HUES64 (cell line): ENCODE results near the gene KRTAP17-1. TPM values are rescaled to one million over a fixed set of nuclear protein-coding genes. Genes with fewer than 3 reads are reported as not detected.
"Not testable (repeated sequence)": the region's sequence is repeated elsewhere in the genome, so short reads cannot be mapped to it uniquely, and the experiment has no call there.

ENCODE experiments used
- H3K27ac ChIP-seq: 2 replicates; pipeline ENCODE4 v1.7.0; 2013; ENCODE audit warnings: low read depth, low read length, inconsistent platforms
- H3K27me3 ChIP-seq: 2 replicates; pipeline ENCODE4 v1.6.1; 2013; ENCODE audit warnings: mild to moderate bottlenecking, low read length; ENCODE audit not compliant: insufficient read depth
- H3K36me3 ChIP-seq: 2 replicates; pipeline ENCODE4 v1.6.1; 2013; ENCODE audit warnings: mild to moderate bottlenecking, low read length; ENCODE audit not compliant: insufficient read depth
- H3K4me1 ChIP-seq: 2 replicates; pipeline ENCODE4 v1.6.1; 2013; ENCODE audit warnings: mild to moderate bottlenecking, low read length, moderate library complexity; ENCODE audit not compliant: insufficient read depth
- H3K4me3 ChIP-seq: 2 replicates; pipeline ENCODE4 v1.5.1; 2013; ENCODE audit warnings: mild to moderate bottlenecking, low read length, moderate library complexity
- H3K9ac ChIP-seq: 2 replicates; pipeline ENCODE4 v1.6.1; 2013; ENCODE audit warnings: mild to moderate bottlenecking, low read depth, low read length
- H3K9me3 ChIP-seq: 2 replicates; pipeline ENCODE4 v1.6.1; 2013; ENCODE audit warnings: low read depth, low read length; ENCODE audit not compliant: insufficient read depth
- WGBS: fragments of 150-250, 120-280 bp; methylation state at CpG from one replicate; pipeline ENCODE4 v1.1.7; 2013; ENCODE audit warnings: missing lambda C conversion rate; 5-methylcytosine and 5-hydroxymethylcytosine counted together
- polyA plus RNA-seq, 2 experiments: library from polyadenylated mRNA; stranded (reverse); fragments of 50-300 nt; gene quantifications; one replicate each; pipeline ENCODE4 v1.2.3, GENCODE V29; 2013

Gene KRTAP17-1
- polyA plus RNA-seq (2013, experiment 1 of 2) = not detected
- not detected for polyA plus RNA-seq (2013, experiment 2 of 2)

- H3K36me3 ChIP-seq = no peaks in the 10 kb centered on the region
- H3K9me3 ChIP-seq = peaks cover 3% of the 10 kb centered on the region; the same call in 1 of the 2 replicates
- no peak within 1 kb of the TSS for H3K9ac ChIP-seq
- no peak within 1 kb of the TSS for H3K4me3 ChIP-seq
- no peak within 1 kb of the TSS for H3K27ac ChIP-seq
- no peaks in the 10 kb centered on the region for H3K27me3 ChIP-seq
- H3K4me1 ChIP-seq = no peaks in the 10 kb centered on the region
- WGBS = 91% methylated on average over 23 of the region's 24 CpGs
These were observed at the start of gene KRTAP17-1 for GRCh38 chr17:41315204-41315794. Gene KRTAP17-1, minus strand, starts transcription at chr17:41315710. Its CDS starts 60 bp downstream, at chr17:41315650.

GRCh38 chr17:41363881-41364280, 48.4 kb upstream of the KRTAP17-1 start:
- 91% methylated on average over 2 of the region's 2 CpGs for WGBS
- Histone ChIP-seq H3K9me3 (peaks cover 3% of the 10 kb centered on the region; the same call in 1 of the 2 replicates), H3K4me3 (no peak overlapping the region), H3K4me1 (no peaks in the 10 kb centered on the region), H3K36me3 (no peaks in the 10 kb centered on the region), H3K9ac (no peak overlapping the region), H3K27ac (no peak overlapping the region), H3K27me3 (no peaks in the 10 kb centered on the region)

- H3K9ac ChIP-seq = no peak overlapping the region
- no peak overlapping the region for H3K27ac ChIP-seq
- H3K4me1 ChIP-seq = no peaks in the 10 kb centered on the region
- H3K4me3 ChIP-seq = no peak overlapping the region
- no peaks in the 10 kb centered on the region for H3K36me3 ChIP-seq
- peaks cover 7% of the 10 kb centered on the region; the same call in 1 of the 2 replicates for H3K9me3 ChIP-seq
- H3K27me3 ChIP-seq = no peaks in the 10 kb centered on the region
- 88% methylated on average over 5 of the region's 5 CpGs for WGBS
These were observed 44.9 kb upstream of the KRTAP17-1 start for GRCh38 chr17:41360296-41360995.

- H3K9me3 ChIP-seq = peaks cover 3% of the 10 kb centered on the region; the same call in 1 of the 2 replicates
These were observed 39.0 kb upstream of the KRTAP17-1 start for GRCh38 chr17:41354536-41354935.

GRCh38 chr17:41352597-41353366, 37.3 kb upstream of the KRTAP17-1 start:
- 83% methylated on average over 7 of the region's 7 CpGs for WGBS
- no peaks in the 10 kb centered on the region for H3K36me3 ChIP-seq

More at GRCh38 chr17:41354536-41354935, 39.0 kb upstream of the KRTAP17-1 start:
- WGBS = 84% methylated on average over 2 of the region's 4 CpGs
- H3K27me3 ChIP-seq = no peaks in the 10 kb centered on the region; the same call in 1 of the 2 replicates
- no peaks in the 10 kb centered on the region for H3K36me3 ChIP-seq
- no peak overlapping the region for H3K4me3 ChIP-seq
- H3K9ac ChIP-seq = no peak overlapping the region
- H3K4me1 ChIP-seq = no peaks in the 10 kb centered on the region
- H3K27ac ChIP-seq = no peak overlapping the region

GRCh38 chr17:41351177-41351576, 35.7 kb upstream of the KRTAP17-1 start:
- Histone ChIP-seq H3K9me3 (peaks cover 3% of the 10 kb centered on the region; the same call in 1 of the 2 replicates), H3K4me3 (no peak overlapping the region), H3K27ac (no peak overlapping the region), H3K9ac (no peak overlapping the region), H3K27me3 (no peaks in the 10 kb centered on the region; the same call in 1 of the 2 replicates), H3K4me1 (no peaks in the 10 kb centered on the region), H3K36me3 (no peaks in the 10 kb centered on the region)
- WGBS = 80% methylated on average over 1 of the region's 2 CpGs

More at GRCh38 chr17:41352597-41353366, 37.3 kb upstream of the KRTAP17-1 start:
- no peaks in the 10 kb centered on the region; the same call in 1 of the 2 replicates for H3K27me3 ChIP-seq
- no peak overlapping the region for H3K4me3 ChIP-seq
- H3K27ac ChIP-seq = no peak overlapping the region
- H3K9ac ChIP-seq = no peak overlapping the region
- H3K9me3 ChIP-seq = peaks cover 3% of the 10 kb centered on the region; the same call in 1 of the 2 replicates
- no peaks in the 10 kb centered on the region for H3K4me1 ChIP-seq

GRCh38 chr17:41350381-41350878, 34.9 kb upstream of the KRTAP17-1 start, which contains the start of gene KRT33A:
Gene KRT33A, minus strand, starts transcription at chr17:41350828. Its CDS starts 61 bp downstream, at chr17:41350767.
- not testable (repeated sequence) for H3K36me3 ChIP-seq, H3K27ac ChIP-seq, H3K9me3 ChIP-seq, H3K9ac ChIP-seq, H3K4me1 ChIP-seq, H3K27me3 ChIP-seq, H3K4me3 ChIP-seq
- 89% methylated on average over 16 of the region's 16 CpGs for WGBS

GRCh38 chr17:41347869-41348760, 32.6 kb upstream of the KRTAP17-1 start:
- no peaks in the 10 kb centered on the region; the same call in 1 of the 2 replicates for H3K27me3 ChIP-seq
- no peaks in the 10 kb centered on the region for H3K36me3 ChIP-seq
- no peak overlapping the region for H3K27ac ChIP-seq
- WGBS = 91% methylated on average over 7 of the region's 7 CpGs
- no peaks in the 10 kb centered on the region for H3K4me1 ChIP-seq
- H3K4me3 ChIP-seq = no peak overlapping the region
- no peak overlapping the region for H3K9ac ChIP-seq
- no peaks in the 10 kb centered on the region for H3K9me3 ChIP-seq

- H3K27me3 ChIP-seq, H3K27ac ChIP-seq, H3K36me3 ChIP-seq, H3K4me3 ChIP-seq, H3K9ac ChIP-seq, H3K4me1 ChIP-seq, H3K9me3 ChIP-seq: not testable (repeated sequence)
- 95% methylated on average over 16 of the region's 16 CpGs for WGBS
These were observed 30.9 kb upstream of the KRTAP17-1 start for GRCh38 chr17:41346421-41346820.

- WGBS = 98% methylated on average over 3 of the region's 3 CpGs
- no peak overlapping the region for H3K4me3 ChIP-seq
- H3K27ac ChIP-seq = no peak overlapping the region
- H3K27me3 ChIP-seq = no peaks in the 10 kb centered on the region
- H3K36me3 ChIP-seq = no peaks in the 10 kb centered on the region
- no peak overlapping the region for H3K9ac ChIP-seq
- no peaks in the 10 kb centered on the region for H3K4me1 ChIP-seq
- 0 out of 2 replicates have a peak, but pooled peaks cover 5% of the 10 kb centered on the region for H3K9me3 ChIP-seq
These were observed 30.5 kb upstream of the KRTAP17-1 start for GRCh38 chr17:41345992-41346391.
